Activated CD4-positive, alpha-beta T cell treated with anti-CD3 and anti-CD28 coated beads, Interleukin-2, amount 50 U/mL, for 4 hours (primary cell): ENCODE results near the gene BYSL.
A peak's percentile ranks its signal among the peaks of the same experiment; 100 is the strongest.

Experiments used
- DNase-seq, 2 experiments: peaks; one replicate each; pipeline ENCODE4 v3.0.0-alpha.2; 2020

BYSL gene

GRCh38 chr6:41920921-41921711, at the start of gene BYSL, which contains the start of gene MED20:
Gene BYSL (plus strand): TSS chr6:41921499. CDS start chr6:41921563, 64 bp downstream.
Gene MED20 (minus strand): TSS chr6:41921139. CDS start chr6:41921018, 121 bp downstream.
- peak; percentile 90 to 93 for DNase-seq

- no peak for DNase-seq
Measured at GRCh38 chr6:41871691-41872090, 49.6 kb upstream of the BYSL start.

GRCh38 chr6:41872147-41872546, 49.2 kb upstream of the BYSL start:
- no peak for DNase-seq

- DNase-seq = no peak
Measured at GRCh38 chr6:41874741-41875140, 46.6 kb upstream of the BYSL start.

GRCh38 chr6:41877051-41877680, 44.1 kb upstream of the BYSL start:
- no peak for DNase-seq

- DNase-seq = no peak
Measured at GRCh38 chr6:41878246-41878645, 43.1 kb upstream of the BYSL start.

GRCh38 chr6:41878961-41879405, 42.3 kb upstream of the BYSL start:
- no peak for DNase-seq

GRCh38 chr6:41881506-41881905, 39.8 kb upstream of the BYSL start:
- no peak for DNase-seq

GRCh38 chr6:41884957-41885356, 36.3 kb upstream of the BYSL start:
- DNase-seq = no peak

- DNase-seq = no peak
Measured at GRCh38 chr6:41885930-41886329, 35.4 kb upstream of the BYSL start.

GRCh38 chr6:41887331-41887751, 34.0 kb upstream of the BYSL start:
- DNase-seq = no peak

GRCh38 chr6:41892921-41893564, 28.3 kb upstream of the BYSL start:
- DNase-seq = no peak

GRCh38 chr6:41894366-41895299, 26.7 kb upstream of the BYSL start:
- DNase-seq = no peak

GRCh38 chr6:41895300-41896233, 25.7 kb upstream of the BYSL start, which contains the start of gene USP49:
Gene USP49 (minus strand): TSS chr6:41895375. CDS start chr6:41806983, 88,392 bp downstream.
- DNase-seq = peak; percentile 89 to 93

GRCh38 chr6:41896281-41896680, 25.0 kb upstream of the BYSL start:
- DNase-seq = no peak

- no peak for DNase-seq
Measured at GRCh38 chr6:41900861-41901260, 20.4 kb upstream of the BYSL start.

- peak; percentile 51 to 61 for DNase-seq
Measured at GRCh38 chr6:41901882-41902519, 19.3 kb upstream of the BYSL start.

- DNase-seq = no peak
Measured at GRCh38 chr6:41909727-41910126, 11.6 kb upstream of the BYSL start.

GRCh38 chr6:41914343-41914742, 7.0 kb upstream of the BYSL start:
- DNase-seq = no peak

GRCh38 chr6:41914869-41915530, 6.3 kb upstream of the BYSL start:
- no peak for DNase-seq
